ENCODE measurements around the gene ZNF564.
A peak's percentile ranks its signal among the peaks of the same experiment; 100 is the strongest.
"Not testable (repeated sequence)": the region's sequence is repeated elsewhere in the genome, so short reads cannot be mapped to it uniquely, and the experiment has no call there.

ZNF564 gene

DNA sequence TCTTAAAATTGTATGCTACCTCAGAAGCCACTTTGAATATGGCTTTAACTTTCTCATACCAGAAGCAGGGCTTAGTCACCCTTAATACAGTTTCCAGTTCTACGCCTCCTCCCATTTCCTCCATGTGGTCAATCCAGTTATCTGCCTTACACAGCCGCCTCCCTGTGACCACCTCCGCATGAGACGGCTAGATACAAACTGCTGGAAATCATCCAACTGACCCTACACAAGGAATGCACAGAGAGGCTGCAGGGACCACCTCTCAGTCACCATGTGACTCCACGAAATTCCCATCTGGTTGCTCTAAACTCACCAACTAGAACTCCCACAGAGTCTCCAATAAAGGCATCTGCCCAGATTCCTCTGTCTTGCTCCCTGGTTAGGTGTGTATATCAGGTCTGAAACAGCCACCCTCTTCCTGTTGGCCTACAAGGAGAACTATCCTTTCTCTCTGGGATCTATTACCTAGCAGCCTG is 6.8 kb downstream of the ZNF564 start:
- Mint-ChIP-seq H3K4me3 (no peak overlapping the region), H3K9me3 (no peaks in the 10 kb centered on the region), H3K4me1 (peaks cover 56% of the 10 kb centered on the region), H3K36me3 (ENCODE audit: low read depth) (peaks cover 44% of the 10 kb centered on the region), H3K27me3 (no peaks in the 10 kb centered on the region), H3K27ac (peak overlapping the region; percentile 73)
- ATAC-seq (peak; percentile 77), DNase-seq (no peak)

DNA sequence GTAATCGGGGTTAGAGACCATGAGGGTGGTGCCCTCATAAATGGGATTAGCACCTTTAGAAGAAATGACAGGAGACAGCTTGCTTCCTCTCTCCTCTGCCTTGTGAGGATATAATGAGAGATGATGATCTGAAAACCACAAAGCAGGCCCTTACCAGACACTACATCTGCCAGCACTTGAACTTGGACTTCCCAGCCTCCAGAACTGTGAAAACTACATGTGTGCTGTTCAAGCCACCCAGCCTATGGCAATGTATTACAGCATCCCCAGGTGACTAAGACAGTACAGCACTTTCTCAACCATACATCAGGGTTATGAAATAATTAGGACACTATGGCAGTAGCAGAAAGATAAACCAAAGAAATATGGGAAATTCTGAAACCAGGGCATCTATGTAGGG is 7.4 kb downstream of the ZNF564 start:
- no peak overlapping the region for H3K4me3 Mint-ChIP-seq
- ATAC-seq (peak; percentile 42), DNase-seq (no peak)
- H3K9me3 Mint-ChIP-seq: no peaks in the 10 kb centered on the region
- H3K36me3 Mint-ChIP-seq (ENCODE audit: low read depth): peaks cover 42% of the 10 kb centered on the region
- H3K27me3 Mint-ChIP-seq: no peaks in the 10 kb centered on the region
- peak overlapping the region; percentile 73 for H3K27ac Mint-ChIP-seq
- peaks cover 50% of the 10 kb centered on the region for H3K4me1 Mint-ChIP-seq

DNA sequence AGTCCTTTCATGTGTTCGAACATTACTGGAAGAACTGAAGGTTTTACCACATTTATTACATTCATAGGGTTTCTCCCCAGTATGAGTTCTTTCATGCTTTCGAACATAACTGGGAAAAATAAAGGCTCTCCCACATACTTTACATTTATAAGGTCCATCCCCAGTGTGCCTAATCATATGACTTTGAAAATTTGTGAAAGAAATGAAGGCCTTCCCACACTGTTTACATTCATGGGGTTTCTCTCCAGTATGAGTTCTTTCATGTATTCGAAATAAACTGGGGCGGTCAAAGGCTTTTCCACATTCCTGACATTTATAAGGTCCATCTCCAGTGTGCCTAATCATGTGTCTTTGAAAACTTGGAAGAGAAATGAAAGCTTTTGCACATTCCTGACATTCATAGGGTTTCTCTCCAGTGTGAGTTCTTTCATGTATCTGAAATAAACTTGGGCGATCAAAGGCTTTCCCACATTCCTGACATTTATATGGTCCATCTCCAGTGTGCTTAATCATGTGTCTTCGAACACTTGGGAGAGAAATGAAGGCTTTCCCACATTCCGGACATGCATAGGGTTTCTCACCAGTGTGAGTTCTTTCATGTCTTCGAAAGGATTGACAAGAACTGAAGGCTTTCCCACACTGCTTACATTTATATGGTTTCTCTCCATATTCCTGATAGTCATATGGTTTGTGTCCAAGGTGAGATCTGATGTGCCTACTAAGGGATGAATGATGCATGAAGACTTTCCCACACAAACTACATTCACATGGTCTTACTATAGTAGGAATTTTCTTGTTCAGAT is 24.0 kb downstream of the ZNF564 start:
- H3K27ac Mint-ChIP-seq: no peak overlapping the region
- H3K27me3 Mint-ChIP-seq: no peaks in the 10 kb centered on the region
- peaks cover 72% of the 10 kb centered on the region for H3K9me3 Mint-ChIP-seq
- DNase-seq (no peak), ATAC-seq (no peak)
- peaks cover 91% of the 10 kb centered on the region for H3K36me3 Mint-ChIP-seq (ENCODE audit: low read depth)
- no peak overlapping the region for H3K4me3 Mint-ChIP-seq
- no peaks in the 10 kb centered on the region for H3K4me1 Mint-ChIP-seq

DNA sequence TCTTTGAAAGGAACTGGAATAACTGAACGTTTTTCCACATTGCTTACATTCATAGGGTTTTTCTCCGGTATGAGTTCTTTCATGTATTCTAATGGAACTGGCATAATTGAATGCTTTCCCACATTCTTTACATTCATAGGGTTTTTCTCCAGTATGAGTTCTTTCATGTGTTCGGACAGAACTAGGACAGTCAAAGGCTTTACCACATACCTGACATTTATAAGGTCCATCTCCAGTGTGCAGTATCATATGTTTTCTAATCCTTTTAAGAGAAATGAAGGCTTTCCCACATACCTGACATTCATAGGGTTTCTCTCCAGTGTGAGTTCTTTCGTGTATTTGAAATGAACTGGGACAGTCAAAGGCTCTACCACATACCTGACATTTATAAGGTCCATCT is 24.7 kb downstream of the ZNF564 start:
- H3K27me3 Mint-ChIP-seq: no peaks in the 10 kb centered on the region
- no peak for DNase-seq
- H3K4me3 Mint-ChIP-seq: no peak overlapping the region
- no peak for ATAC-seq
- H3K9me3 Mint-ChIP-seq: peaks cover 73% of the 10 kb centered on the region
- H3K36me3 Mint-ChIP-seq (ENCODE audit: low read depth): peaks cover 93% of the 10 kb centered on the region
- H3K4me1 Mint-ChIP-seq: no peaks in the 10 kb centered on the region
- no peak overlapping the region for H3K27ac Mint-ChIP-seq

DNA sequence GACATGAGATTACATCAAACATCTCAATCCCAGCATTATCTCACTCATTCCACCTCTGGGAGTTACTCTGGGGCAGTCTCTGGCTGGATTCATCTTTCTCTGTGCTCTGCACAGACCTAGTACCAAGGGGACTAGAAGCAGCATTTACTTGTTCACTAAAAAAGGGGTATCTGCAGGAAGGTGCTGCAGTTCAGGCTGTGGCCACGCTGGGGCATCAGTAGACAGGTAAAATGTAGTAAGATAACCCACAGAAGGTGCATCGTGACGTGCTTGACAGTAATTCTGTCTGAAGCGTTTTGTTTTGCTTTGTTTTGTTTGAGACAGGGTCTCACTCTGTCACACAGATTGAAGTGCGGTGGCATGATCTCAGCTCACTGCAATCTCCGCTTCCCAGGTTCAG is 29.3 kb downstream of the ZNF564 start:
- Mint-ChIP-seq H3K27me3 (no peaks in the 10 kb centered on the region), H3K9me3 (peaks cover 65% of the 10 kb centered on the region), H3K36me3 (ENCODE audit: low read depth) (peaks cover 76% of the 10 kb centered on the region), H3K4me1 (no peaks in the 10 kb centered on the region), H3K4me3 (no peak overlapping the region), H3K27ac (no peak overlapping the region)
- DNase-seq: no peak
- ATAC-seq: no peak

DNA sequence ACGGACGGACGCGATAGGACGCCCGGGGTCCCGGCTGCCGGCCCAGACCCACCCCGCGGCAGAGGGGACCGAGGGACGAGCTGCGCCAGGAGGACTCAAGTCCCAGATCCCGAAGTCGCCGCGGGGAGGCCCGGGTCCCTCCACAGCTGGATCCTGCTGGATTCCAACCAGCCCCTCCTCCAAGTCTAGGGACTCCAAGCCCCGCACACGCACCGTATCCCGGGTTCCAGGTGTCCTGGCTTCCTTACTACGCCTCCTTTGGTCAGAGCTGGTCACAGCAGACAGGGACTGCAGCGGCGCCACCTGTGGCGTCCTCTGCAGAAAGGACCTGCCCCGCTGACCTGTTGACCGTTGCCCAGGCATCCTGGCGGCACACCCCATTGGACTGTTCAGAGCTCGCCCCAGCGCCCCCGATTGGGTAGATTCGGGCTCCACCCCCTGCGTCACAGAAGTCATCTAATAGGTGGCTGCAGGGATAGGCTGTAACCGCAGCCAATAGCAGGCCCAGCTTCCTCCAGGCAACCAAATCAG is 37.7 kb downstream of the ZNF564 start:
- Mint-ChIP-seq H3K4me3 (no peak overlapping the region), H3K27me3 (peaks cover 4% of the 10 kb centered on the region), H3K4me1 (peaks cover 3% of the 10 kb centered on the region), H3K36me3 (ENCODE audit: low read depth) (peaks cover 23% of the 10 kb centered on the region), H3K9me3 (peaks cover 25% of the 10 kb centered on the region), H3K27ac (no peak overlapping the region)
- DNase-seq (no peak), ATAC-seq (no peak)

DNA sequence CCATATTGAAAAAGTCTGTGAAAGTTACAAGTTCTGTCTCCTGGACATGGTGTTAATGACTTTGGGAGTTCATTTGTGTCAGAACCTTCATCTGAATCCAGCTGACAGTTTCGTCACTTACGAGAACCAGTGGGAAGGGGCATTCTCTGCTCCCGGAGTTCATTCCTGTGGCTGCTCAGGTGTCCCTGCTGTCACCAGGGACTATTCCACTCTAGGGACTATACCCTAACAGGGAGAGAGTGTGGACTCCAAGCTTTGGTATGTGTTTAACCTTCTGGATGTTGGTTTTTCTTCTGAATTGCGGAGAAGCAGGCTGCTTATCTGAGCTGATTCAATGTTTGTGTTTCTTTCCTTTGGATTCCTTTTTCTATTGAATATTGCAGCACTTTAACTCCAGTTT is 54.2 kb downstream of the ZNF564 start:
- Mint-ChIP-seq H3K9me3 (peaks cover 5% of the 10 kb centered on the region), H3K27ac (no peak overlapping the region), H3K36me3 (ENCODE audit: low read depth) (no peaks in the 10 kb centered on the region), H3K4me1 (peaks cover 17% of the 10 kb centered on the region), H3K27me3 (no peaks in the 10 kb centered on the region), H3K4me3 (no peak overlapping the region)
- no peak for DNase-seq
- no peak for ATAC-seq

DNA sequence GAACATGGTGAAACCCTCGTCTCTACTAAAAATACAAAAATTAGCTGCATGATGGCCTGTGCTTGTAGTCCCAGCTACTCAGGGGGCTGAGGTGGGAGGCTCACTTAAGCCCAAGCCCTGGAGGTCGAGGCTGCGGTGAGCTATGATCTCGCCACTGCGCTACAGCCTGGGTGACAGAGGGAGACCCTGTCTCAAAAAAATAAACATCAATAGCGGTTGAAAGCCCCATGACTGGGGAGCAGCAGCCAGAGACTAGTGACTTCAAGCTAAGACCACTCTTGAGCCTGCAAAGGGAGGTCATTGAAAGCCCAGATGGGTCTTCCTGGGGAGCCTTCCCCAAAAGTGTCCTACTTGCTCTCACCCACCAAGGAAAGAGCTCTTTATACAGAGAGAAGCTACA is 54.8 kb downstream of the ZNF564 start:
- ATAC-seq (no peak), DNase-seq (no peak)
- H3K9me3 Mint-ChIP-seq: peaks cover 5% of the 10 kb centered on the region
- no peak overlapping the region for H3K27ac Mint-ChIP-seq
- no peaks in the 10 kb centered on the region for H3K27me3 Mint-ChIP-seq
- peaks cover 17% of the 10 kb centered on the region for H3K4me1 Mint-ChIP-seq
- peak overlapping the region; percentile 84 for H3K4me3 Mint-ChIP-seq
- H3K36me3 Mint-ChIP-seq (ENCODE audit: low read depth): no peaks in the 10 kb centered on the region

DNA sequence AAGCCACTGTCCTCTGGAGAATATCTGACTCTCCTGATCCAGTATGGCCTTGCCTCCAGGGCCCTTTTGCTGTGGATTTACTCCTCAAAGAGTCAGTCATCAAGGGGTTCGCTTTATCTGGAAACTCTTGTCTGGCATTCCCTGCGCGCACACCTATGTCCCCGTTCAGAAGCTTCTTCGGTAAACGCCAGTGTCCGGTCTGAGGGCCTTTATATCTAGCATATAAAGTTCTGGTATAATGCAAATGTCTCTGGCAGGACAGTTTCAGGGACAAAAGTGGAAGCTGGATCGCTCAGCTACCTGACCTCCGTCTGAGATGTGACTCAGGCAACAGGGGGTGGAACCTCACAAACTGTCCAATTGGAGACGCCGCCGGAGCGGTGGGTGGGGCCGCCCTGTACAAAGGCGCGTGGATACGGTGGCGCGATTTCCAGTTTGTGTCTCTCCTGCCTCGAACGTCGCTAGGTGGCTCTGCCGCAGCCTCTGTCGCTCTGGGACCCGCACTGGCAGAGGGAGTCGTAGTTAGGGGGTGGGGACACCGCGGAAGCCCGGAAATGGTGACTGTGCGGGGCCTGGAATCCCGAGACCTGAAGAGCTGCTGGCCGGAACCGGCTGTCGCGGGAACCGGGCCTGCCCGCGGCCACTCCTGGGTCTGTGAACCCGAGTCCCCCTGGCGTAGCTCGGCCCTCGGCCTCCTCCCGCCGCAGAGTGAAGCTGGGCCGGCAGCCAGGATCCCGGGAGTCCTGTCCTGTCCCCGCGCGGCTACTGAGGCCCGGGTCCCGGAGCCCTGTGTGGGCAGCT is 56.1 kb downstream of the ZNF564 start:
- H3K4me3 Mint-ChIP-seq: peak overlapping the region; percentile 84
- ATAC-seq (peak; percentile 100), DNase-seq (peak; percentile 93)
- H3K27ac Mint-ChIP-seq: peak overlapping the region; percentile 84
- no peaks in the 10 kb centered on the region for H3K27me3 Mint-ChIP-seq
- H3K36me3 Mint-ChIP-seq (ENCODE audit: low read depth): no peaks in the 10 kb centered on the region
- H3K9me3 Mint-ChIP-seq: peaks cover 5% of the 10 kb centered on the region
- peaks cover 17% of the 10 kb centered on the region for H3K4me1 Mint-ChIP-seq

DNA sequence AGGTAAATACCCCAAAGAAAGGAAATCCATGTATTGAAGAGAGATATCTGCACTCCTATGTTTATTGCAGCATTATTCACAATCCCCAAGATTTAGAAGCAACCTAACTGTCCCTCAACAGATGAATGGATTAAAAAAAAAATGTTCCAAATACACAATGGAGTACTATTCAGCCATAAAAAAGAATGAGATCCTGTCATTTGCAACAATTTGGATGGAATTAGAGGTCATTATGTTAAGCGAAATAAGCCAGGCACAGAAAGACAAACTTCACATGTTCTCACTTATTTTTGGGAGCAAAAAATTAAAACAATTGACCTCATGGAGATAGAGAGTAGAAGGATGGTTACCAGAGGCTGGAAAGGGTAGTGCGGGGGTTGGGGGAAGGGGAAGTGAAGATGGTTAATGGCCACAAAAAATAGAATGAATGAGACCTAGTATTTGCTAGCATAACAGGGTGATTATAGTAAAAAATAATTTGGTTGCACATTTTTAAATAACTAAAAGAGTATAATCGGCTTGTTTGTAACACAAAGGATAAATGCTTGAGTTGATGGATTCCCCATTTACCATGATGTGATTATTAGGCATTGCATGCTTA is 56.9 kb downstream of the ZNF564 start:
- H3K27ac Mint-ChIP-seq: peak overlapping the region; percentile 18
- peaks cover 5% of the 10 kb centered on the region for H3K9me3 Mint-ChIP-seq
- DNase-seq (no peak), ATAC-seq (no peak)
- peak overlapping the region; percentile 84 for H3K4me3 Mint-ChIP-seq
- no peaks in the 10 kb centered on the region for H3K27me3 Mint-ChIP-seq
- H3K4me1 Mint-ChIP-seq: peaks cover 17% of the 10 kb centered on the region
- no peaks in the 10 kb centered on the region for H3K36me3 Mint-ChIP-seq (ENCODE audit: low read depth)

DNA sequence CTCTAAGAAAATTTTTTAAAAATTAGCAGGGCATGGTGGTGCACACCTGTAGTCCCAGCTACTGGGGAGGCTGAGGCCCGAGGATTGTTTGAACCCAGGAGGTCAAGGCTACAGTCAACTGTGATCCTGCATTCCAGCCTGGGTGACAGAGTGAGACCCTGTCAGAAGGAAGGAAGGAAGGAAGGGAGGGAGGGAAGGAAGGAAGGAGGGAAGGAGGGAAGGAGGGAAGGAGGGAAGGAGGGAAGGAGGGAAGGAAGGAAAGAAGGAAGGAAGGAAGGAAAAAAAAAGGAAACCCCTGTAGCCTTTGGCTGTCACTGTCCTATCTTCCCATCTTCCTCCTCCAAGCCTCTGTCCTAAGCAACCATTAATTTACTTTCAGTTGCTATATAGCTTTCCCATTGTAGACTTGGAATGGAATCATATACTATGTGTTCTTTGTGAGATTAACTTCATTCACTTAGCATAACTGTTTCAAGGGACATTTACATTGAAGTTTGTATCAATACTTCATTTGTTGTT is 65.0 kb downstream of the ZNF564 start:
- H3K27ac Mint-ChIP-seq; H3K9me3 Mint-ChIP-seq; H3K36me3 Mint-ChIP-seq (ENCODE audit: low read depth); DNase-seq; ATAC-seq; H3K27me3 Mint-ChIP-seq; H3K4me3 Mint-ChIP-seq: not testable (repeated sequence)
- peaks cover 31% of the 10 kb centered on the region for H3K4me1 Mint-ChIP-seq

DNA sequence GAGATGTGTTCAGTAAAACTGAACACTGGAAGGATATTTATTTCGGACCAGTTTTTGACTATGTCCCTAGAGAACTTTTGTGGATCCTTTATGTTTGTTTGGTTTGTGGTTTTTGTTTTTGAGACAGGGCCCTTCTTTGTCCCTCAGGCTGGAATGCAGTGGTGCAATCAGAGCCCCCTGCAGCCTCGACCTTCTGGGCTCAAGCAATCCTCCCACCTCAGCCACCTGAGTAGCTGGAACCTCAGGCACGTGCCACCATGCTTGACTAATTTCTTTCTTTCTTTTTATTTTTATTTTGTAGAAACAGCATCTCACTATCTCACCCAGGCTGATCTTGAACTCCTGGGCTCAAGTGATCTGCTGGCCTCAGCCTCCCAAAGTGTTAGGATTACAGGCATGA is 65.7 kb downstream of the ZNF564 start:
- peaks cover 31% of the 10 kb centered on the region for H3K4me1 Mint-ChIP-seq
- H3K4me3 Mint-ChIP-seq: peak overlapping the region; percentile 90
- peaks cover 2% of the 10 kb centered on the region for H3K36me3 Mint-ChIP-seq (ENCODE audit: low read depth)
- DNase-seq (no peak), ATAC-seq (no peak)
- H3K27ac Mint-ChIP-seq: no peak overlapping the region
- no peaks in the 10 kb centered on the region for H3K9me3 Mint-ChIP-seq
- no peaks in the 10 kb centered on the region for H3K27me3 Mint-ChIP-seq

DNA sequence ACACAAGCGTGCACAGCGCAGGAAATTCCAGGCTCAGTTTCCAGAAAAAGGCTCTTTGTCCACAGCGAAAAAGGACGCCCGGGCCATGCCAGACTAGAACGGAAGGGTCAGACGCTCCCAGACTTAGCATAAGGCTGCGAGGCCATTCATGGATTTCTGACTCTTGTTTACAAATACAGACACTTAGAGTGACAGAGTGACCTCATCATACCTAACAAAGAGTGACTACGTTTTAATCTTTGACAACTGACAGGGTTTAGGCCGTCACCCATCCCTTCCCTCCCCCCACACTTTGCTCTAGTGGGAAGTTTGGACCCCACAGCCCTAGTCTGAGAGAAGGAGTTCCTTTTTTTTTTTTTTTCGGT is 66.2 kb downstream of the ZNF564 start:
- H3K27me3 Mint-ChIP-seq: no peaks in the 10 kb centered on the region
- peak; percentile 8 for ATAC-seq

DNA sequence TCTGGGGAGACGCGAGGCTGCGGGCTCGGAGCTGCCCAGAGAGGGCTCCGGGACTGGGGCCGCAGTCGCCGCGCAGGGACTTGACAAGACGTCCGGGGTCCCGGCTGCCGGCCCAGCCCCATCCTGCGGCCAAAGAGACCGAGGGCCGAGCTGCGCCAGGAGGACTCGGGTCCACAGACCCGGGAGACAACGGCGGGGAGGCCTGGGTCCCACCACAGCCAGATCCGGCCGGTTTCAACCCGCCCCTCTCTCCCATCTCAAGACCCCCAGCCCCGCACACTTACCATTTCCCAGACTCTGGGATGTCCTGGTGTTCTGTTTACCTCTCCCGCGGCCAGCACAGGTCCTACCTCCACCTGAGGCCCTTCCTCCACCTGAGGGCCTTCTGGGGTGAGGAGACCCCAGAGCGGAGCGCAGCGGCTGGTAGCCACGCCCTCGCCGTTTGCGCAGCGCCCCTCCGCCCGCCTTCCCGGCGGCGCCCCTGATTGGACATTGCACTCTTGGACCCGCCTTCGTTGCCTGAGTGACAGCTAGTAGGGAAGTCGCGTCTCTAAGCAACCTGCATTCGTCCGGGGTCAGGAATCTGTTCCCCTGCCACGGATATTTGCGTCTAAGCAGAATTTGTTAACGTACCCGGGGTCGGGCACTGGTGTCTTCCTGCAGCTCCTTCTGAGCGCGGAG is 66.8 kb downstream of the ZNF564 start, which contains the start of gene ZNF709:
TSS of gene ZNF709 (minus strand) at position 446 of the 681 bp plus-strand sequence. CDS start at position 287, 159 bp downstream.
- DNase-seq (peak; percentile 92), ATAC-seq (peak; percentile 99)
- Mint-ChIP-seq H3K4me1 (peaks cover 35% of the 10 kb centered on the region), H3K27ac (peak within 1 kb of the TSS; percentile 72), H3K9me3 (no peaks in the 10 kb centered on the region), H3K36me3 (ENCODE audit: low read depth) (peaks cover 2% of the 10 kb centered on the region), H3K4me3 (peak within 1 kb of the TSS; percentile 90), H3K27me3 (no peaks in the 10 kb centered on the region)

More for the DNA sequence above, 66.2 kb downstream of the ZNF564 start:
- Mint-ChIP-seq H3K9me3 (no peaks in the 10 kb centered on the region), H3K4me1 (peaks cover 31% of the 10 kb centered on the region), H3K27ac (peak overlapping the region; percentile 72), H3K36me3 (ENCODE audit: low read depth) (peaks cover 2% of the 10 kb centered on the region), H3K4me3 (peak overlapping the region; percentile 90)
- no peak for DNase-seq
